Globus pallidus (tissue), 1 donor: ENCODE results near the gene CD55.
"Not testable (repeated sequence)": the region's sequence is repeated elsewhere in the genome, so short reads cannot be mapped to it uniquely, and the experiment has no call there.

ENCODE experiments used
- DNase-seq: peaks from one replicate; pipeline ENCODE4 v3.0.0-alpha.2; 2015; ENCODE audit warnings: low spot score

CD55 gene

GRCh38 chr1:207306023-207306422 is 15.5 kb upstream of the CD55 start:
- DNase-seq: no peak

GRCh38 chr1:207306603-207307002 is 14.9 kb upstream of the CD55 start:
- no peak for DNase-seq

- no peak for DNase-seq
Measured at GRCh38 chr1:207308451-207309190, 12.9 kb upstream of the CD55 start.

- no peak for DNase-seq
Measured at GRCh38 chr1:207309745-207310273, 11.7 kb upstream of the CD55 start.

- DNase-seq: no peak
Measured at GRCh38 chr1:207311888-207312603, 9.4 kb upstream of the CD55 start.

- no peak for DNase-seq
Measured at GRCh38 chr1:207312604-207312920, 8.9 kb upstream of the CD55 start.

GRCh38 chr1:207313131-207313530 is 8.3 kb upstream of the CD55 start:
- no peak for DNase-seq

- no peak for DNase-seq
Measured at GRCh38 chr1:207314816-207315215, 6.7 kb upstream of the CD55 start.

GRCh38 chr1:207315435-207315834 is 6.0 kb upstream of the CD55 start:
- DNase-seq: no peak

GRCh38 chr1:207316141-207316540 is 5.3 kb upstream of the CD55 start:
- DNase-seq: no peak

- DNase-seq: no peak
Measured at GRCh38 chr1:207316622-207317391, 4.7 kb upstream of the CD55 start.

GRCh38 chr1:207317561-207317960 is 3.9 kb upstream of the CD55 start:
- DNase-seq: no peak

GRCh38 chr1:207318072-207318619 is 3.3 kb upstream of the CD55 start:
- no peak for DNase-seq

- DNase-seq: no peak
Measured at GRCh38 chr1:207319199-207319598, 2.3 kb upstream of the CD55 start.

- not testable (repeated sequence) for DNase-seq
Measured at GRCh38 chr1:207320105-207320504, 1.4 kb upstream of the CD55 start.

GRCh38 chr1:207321790-207322645 is 540 bp downstream of the CD55 start:
- peak; percentile 32 for DNase-seq

GRCh38 chr1:207323425-207324225 is 2.1 kb downstream of the CD55 start:
- DNase-seq: no peak

GRCh38 chr1:207328004-207328403 is 6.5 kb downstream of the CD55 start:
- no peak for DNase-seq

- no peak for DNase-seq
Measured at GRCh38 chr1:207328908-207329440, 7.5 kb downstream of the CD55 start.

GRCh38 chr1:207329469-207329868 is 8.0 kb downstream of the CD55 start:
- DNase-seq: no peak
